Activated CD8-positive, alpha-beta memory T cell treated with anti-CD3 and anti-CD28 coated beads, Interleukin-2, amount 50 U/mL, for 4 hours (primary cell): Measurements from ENCODE around the gene CKS1B.

Source experiments
- DNase-seq: peaks from one replicate; pipeline ENCODE4 v3.0.0-alpha.2; 2020

CKS1B gene

GRCh38 chr1:155003227-155003765 is 28.8 kb downstream of the CKS1B start:
- DNase-seq, result no peak

GRCh38 chr1:155003766-155004351 is 29.4 kb downstream of the CKS1B start:
- DNase-seq, result no peak

GRCh38 chr1:155004352-155005075 is 30.0 kb downstream of the CKS1B start:
- DNase-seq, result no peak

GRCh38 chr1:155005076-155006011 is 30.9 kb downstream of the CKS1B start:
- DNase-seq, result no peak

- no peak for DNase-seq
Measured at GRCh38 chr1:155006601-155007101, 32.2 kb downstream of the CKS1B start.

DNA sequence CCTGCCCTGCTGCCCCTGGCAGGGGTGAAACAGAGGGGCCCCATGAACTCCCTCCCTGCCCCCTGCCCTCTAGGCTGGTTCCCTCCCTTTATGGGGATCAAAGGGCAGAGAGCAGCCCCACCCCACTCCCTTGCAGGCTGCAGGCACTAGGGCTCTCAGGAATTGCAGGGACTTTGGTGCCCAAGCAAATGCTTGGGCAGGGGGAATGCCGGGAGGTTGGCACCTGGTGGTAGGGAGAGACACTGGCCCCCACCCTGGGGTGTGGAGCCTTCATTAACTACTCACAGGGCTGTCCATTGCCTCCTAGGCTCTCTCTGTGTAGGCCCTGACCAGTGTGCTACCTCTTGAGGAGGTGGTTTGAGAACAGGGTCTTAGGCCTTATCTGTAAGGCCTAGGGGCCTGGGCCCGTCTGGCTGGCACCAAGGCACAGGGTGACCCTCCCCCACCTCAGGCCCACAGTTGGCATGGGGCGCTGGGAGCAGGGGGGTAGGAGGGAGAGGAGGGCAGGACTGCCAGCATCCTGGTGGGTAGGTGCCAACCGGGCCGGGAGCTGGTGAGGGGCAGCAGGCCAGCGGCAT is 32.9 kb downstream of the CKS1B start:
- no peak for DNase-seq

GRCh38 chr1:155008015-155008941 is 33.8 kb downstream of the CKS1B start:
- DNase-seq, result no peak

GRCh38 chr1:155009221-155009711 is 34.8 kb downstream of the CKS1B start:
- DNase-seq, result no peak

DNA sequence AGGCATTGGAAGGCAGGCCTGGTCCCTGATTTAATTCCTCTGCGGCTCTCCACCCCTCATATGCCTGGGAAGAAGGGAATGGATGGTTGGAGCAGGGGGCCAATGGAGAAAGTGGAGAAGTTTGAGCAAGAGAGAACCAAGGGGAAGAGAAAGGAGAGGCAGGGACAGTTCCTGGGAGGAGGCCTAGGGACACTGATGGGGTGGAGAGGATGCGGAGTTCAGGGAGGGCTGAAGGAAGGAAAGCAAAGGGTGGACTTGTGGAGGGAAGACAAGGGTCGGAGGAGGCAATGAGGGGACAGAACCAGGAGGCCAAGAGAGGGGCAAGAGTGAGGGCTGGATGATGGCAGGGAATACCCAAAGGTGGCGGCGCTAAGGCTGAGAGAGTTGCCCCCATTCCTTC is 35.3 kb downstream of the CKS1B start:
- DNase-seq, result no peak

DNA sequence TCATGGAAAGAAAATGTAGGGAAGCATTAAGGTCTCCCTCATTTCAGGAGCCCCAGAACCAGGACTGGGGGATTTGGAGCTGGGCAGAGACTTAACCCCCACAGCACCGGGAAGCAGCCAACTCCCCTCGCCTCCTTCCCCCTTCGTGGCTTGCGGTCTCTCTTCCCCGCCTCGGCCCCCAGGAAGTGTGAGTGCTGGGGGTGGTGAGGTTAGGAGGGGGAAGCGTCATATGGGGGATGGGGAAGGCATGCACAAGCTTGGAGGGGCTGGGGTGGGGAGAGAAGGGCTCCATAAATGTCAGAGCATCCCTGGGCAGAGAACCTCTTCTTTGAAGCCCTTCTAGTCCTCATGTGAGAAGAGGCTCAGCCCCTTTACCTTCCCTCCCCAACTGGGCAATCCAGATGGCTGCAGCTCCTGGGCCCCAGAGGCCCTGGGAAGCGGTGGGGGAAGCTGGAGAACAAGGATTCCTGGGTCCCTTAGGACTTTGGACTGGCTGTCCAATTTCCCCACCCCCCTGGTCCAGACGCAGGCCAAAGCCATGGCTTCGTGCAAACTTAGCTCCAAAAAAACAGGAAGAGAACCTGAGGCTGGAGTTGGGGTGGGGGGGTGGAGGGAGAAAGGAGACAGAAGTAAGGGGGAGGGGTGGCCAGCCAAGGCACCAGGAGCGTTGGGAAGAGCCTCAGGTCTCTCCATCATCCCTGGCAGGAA is 35.9 kb downstream of the CKS1B start:
- DNase-seq, result no peak

DNA sequence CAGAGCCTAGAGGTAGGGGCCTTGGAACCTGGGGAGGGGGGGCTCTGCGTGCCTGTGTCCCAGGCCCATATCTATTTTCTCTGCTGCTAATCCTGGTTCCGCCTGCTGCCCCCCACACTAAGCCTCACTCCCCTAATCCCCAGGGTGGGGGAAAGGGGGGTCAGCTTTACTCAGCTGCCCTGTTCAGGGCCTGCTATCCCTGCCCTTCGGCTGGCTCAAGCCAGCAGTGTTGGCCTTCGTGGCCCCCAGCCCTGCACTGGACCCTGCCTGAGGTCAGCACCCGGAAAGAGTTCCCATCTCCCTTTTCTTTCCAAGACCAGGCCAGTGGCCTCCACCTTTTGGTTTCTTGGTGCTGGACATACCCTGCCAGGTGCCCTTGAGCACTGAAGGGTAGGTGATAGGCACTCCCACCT is 36.5 kb downstream of the CKS1B start:
- no peak for DNase-seq

GRCh38 chr1:155011437-155012025 is 37.0 kb downstream of the CKS1B start:
- DNase-seq, result no peak

- no peak for DNase-seq
Measured at GRCh38 chr1:155012026-155012546, 37.6 kb downstream of the CKS1B start.

DNA sequence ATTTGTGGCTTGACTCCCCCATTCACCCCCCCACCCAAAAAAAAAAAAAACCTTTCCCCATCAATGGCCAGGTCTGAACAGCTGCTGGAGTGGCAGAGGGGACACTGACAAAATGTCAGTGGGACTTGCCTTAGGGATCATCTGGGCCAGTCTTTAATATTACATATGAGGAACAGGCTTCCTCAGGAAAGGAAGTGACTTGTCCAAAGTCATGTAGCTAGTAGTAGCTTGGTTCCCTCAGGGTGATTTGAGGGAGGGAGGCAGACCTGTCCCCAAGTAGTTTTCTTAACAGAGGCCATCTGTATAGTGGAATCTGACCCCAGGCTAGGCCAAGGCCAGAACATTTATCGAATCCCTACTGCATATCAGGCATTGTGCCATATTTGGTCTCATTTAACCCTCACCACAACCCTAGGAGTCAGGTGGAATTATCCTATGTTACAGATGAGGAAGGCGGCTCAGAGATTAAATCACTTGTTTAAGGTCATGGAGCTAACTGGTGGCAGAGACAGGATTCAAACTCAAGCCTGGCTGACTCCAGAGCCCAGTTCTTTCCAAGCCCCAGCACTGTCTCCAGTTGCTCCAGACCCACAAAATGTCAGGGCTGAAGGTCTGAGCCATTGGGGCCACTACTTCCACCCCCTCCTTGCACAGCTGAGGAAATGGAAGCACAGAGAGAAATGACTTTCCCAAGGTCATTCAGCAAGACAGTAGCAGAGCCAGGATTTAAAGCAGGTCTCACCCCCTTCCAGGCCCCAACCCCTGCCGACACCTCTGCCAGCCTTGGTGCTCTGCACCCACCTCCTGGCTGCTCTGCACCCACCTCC is 38.5 kb downstream of the CKS1B start:
- no peak for DNase-seq

- DNase-seq, result no peak
Measured at GRCh38 chr1:155013632-155014031, 39.2 kb downstream of the CKS1B start.

DNA sequence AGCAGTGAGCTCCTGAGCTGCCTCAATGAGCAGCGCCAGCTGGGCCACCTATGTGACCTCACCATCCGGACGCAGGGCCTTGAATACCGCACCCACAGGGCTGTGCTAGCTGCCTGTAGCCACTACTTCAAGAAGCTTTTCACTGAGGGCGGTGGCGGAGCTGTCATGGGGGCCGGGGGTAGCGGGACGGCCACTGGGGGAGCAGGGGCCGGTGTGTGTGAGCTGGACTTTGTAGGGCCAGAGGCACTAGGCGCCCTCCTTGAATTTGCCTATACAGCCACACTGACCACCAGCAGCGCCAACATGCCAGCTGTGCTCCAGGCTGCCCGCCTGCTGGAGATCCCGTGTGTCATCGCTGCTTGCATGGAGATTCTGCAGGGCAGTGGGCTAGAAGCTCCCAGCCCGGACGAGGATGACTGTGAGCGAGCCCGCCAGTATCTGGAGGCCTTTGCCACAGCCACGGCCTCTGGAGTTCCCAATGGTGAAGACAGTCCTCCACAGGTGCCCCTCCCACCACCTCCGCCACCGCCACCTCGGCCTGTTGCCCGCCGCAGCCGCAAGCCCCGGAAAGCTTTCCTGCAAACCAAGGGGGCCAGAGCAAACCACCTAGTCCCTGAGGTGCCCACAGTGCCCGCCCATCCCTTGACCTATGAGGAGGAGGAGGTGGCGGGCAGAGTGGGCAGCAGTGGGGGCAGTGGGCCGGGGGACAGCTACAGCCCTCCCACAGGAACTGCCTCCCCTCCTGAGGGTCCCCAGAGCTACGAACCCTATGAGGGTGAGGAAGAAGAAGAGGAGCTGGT is 40.4 kb downstream of the CKS1B start:
- DNase-seq, result no peak

- no peak for DNase-seq
Measured at GRCh38 chr1:155015527-155016230, 41.2 kb downstream of the CKS1B start.
